Neuronal stem cell (in vitro differentiated cells): ENCODE results near the gene MTNR1A.

ENCODE experiments used
- DNase-seq: peaks from one replicate; pipeline ENCODE4 v3.0.0-alpha.2; 2013; ENCODE audit warnings: low spot score
- H2AFZ ChIP-seq: one replicate; pipeline ENCODE4 v1.6.1; 2013; ENCODE audit warnings: mild to moderate bottlenecking, low read length, inconsistent platforms
- H2AK5ac ChIP-seq: 2 replicates; pipeline ENCODE4 v1.6.1; 2013; ENCODE audit warnings: low read depth, mild to moderate bottlenecking, inconsistent platforms, low read length, moderate library complexity, mixed read lengths
- H2BK120ac ChIP-seq: 2 replicates; pipeline ENCODE4 v1.6.1; 2013; ENCODE audit warnings: low read depth, mild to moderate bottlenecking, inconsistent platforms, low read length, moderate library complexity, mixed read lengths
- H2BK12ac ChIP-seq: one replicate; pipeline ENCODE4 v1.6.1; 2013; ENCODE audit warnings: low read length, inconsistent platforms
- H2BK15ac ChIP-seq: 2 replicates; pipeline ENCODE4 v1.6.1; 2013; ENCODE audit warnings: mild to moderate bottlenecking, low read length, inconsistent platforms, mixed read lengths
- H2BK5ac ChIP-seq: one replicate; pipeline ENCODE4 v1.6.1; 2013; ENCODE audit warnings: inconsistent platforms, mild to moderate bottlenecking, low read length, moderate library complexity
- H3K14ac ChIP-seq: one replicate; pipeline ENCODE4 v1.6.1; 2013; ENCODE audit warnings: low read length, inconsistent platforms
- H3K18ac ChIP-seq: 2 replicates; pipeline ENCODE4 v1.6.1; 2013; ENCODE audit warnings: low read length, inconsistent platforms
- H3K23ac ChIP-seq: 2 replicates; pipeline ENCODE4 v1.6.1; 2013; ENCODE audit warnings: low read depth, mild to moderate bottlenecking, mixed read lengths, low read length, inconsistent platforms; ENCODE audit not compliant: poor library complexity
- H3K27ac ChIP-seq: replicated peaks from 3 replicates; pipeline ENCODE4 v1.5.1; 2013; ENCODE audit warnings: low read length, inconsistent platforms
- H3K27me3 ChIP-seq, 3 experiments: 2 replicates each; pipeline ENCODE4 v1.6.1; 2013; ENCODE audit warnings: low read length in 3 of 3, mild to moderate bottlenecking in 2 of 3, inconsistent platforms in 1 of 3, low read depth in 1 of 3, mixed read lengths in 1 of 3, moderate library complexity in 1 of 3; ENCODE audit not compliant: control insufficient read depth in 3 of 3, insufficient read depth in 3 of 3
- H3K36me3 ChIP-seq, 2 donors: replicated peaks in 1 of 2; 2 replicates each; pipeline ENCODE4 v1.6.1; 2013; ENCODE audit warnings: low read length in 2 of 2; ENCODE audit not compliant: control insufficient read depth in 2 of 2, insufficient read depth in 2 of 2
- H3K4ac ChIP-seq: 2 replicates; pipeline ENCODE4 v1.6.1; 2013; ENCODE audit warnings: inconsistent platforms, mild to moderate bottlenecking, low read length, moderate library complexity
- H3K4me1 ChIP-seq, 2 donors: 1 replicate in 1 of 2; 2 replicates in 1 of 2; pipeline ENCODE4 v1.6.1; 2013; ENCODE audit warnings: low read length in 2 of 2, low read depth in 1 of 2; ENCODE audit not compliant: control insufficient read depth in 2 of 2, insufficient read depth in 1 of 2
- H3K4me2 ChIP-seq: one replicate; pipeline ENCODE4 v1.6.1; 2013; ENCODE audit warnings: mild to moderate bottlenecking, low read length, inconsistent platforms; ENCODE audit not compliant: insufficient read depth, poor library complexity, severe bottlenecking
- H3K4me3 ChIP-seq, 2 donors: 2 replicates each; pipeline ENCODE4 v1.5.1; 2013; ENCODE audit warnings: low read length in 2 of 2, mild to moderate bottlenecking in 2 of 2, inconsistent platforms in 1 of 2, moderate library complexity in 1 of 2
- H3K79me1 ChIP-seq: one replicate; pipeline ENCODE4 v1.6.1; 2013; ENCODE audit warnings: low read depth, mild to moderate bottlenecking, inconsistent platforms, low read length, moderate library complexity
- H3K9ac ChIP-seq: one replicate; pipeline ENCODE4 v1.6.1; 2013; ENCODE audit warnings: mild to moderate bottlenecking, low read depth, low read length, inconsistent platforms; ENCODE audit not compliant: poor library complexity
- H3K9me3 ChIP-seq, 2 donors: replicated peaks in 1 of 2; 2 replicates each; pipeline versions ENCODE3 to v1.6.1; 2013; ENCODE audit warnings: low read length in 2 of 2, mild to moderate bottlenecking in 2 of 2, inconsistent platforms in 1 of 2, low read depth in 1 of 2, mixed read lengths in 1 of 2, moderate library complexity in 1 of 2; ENCODE audit not compliant: control insufficient read depth in 2 of 2, insufficient read depth in 1 of 2
- H4K8ac ChIP-seq: one replicate; pipeline ENCODE4 v1.6.1; 2013; ENCODE audit warnings: low read depth, mild to moderate bottlenecking, inconsistent platforms, low read length, moderate library complexity
- H4K91ac ChIP-seq: one replicate; pipeline ENCODE4 v1.6.1; 2013; ENCODE audit warnings: low read length, low read depth, mild to moderate bottlenecking, inconsistent platforms; ENCODE audit not compliant: poor library complexity
- WGBS, 2 donors: extraction: QIAGEN DNeasy Blood & Tissue Kit; methylation state at CpG; one replicate each; pipeline ENCODE4 v1.1.7; 2013; ENCODE audit warnings: missing lambda C conversion rate in 2 of 2, mixed read lengths in 1 of 2; ENCODE audit not compliant: insufficient read length in 2 of 2, insufficient replicate concordance in 1 of 2; ENCODE audit errors: extremely low coverage in 2 of 2; 5-methylcytosine and 5-hydroxymethylcytosine counted together

Gene MTNR1A

DNA sequence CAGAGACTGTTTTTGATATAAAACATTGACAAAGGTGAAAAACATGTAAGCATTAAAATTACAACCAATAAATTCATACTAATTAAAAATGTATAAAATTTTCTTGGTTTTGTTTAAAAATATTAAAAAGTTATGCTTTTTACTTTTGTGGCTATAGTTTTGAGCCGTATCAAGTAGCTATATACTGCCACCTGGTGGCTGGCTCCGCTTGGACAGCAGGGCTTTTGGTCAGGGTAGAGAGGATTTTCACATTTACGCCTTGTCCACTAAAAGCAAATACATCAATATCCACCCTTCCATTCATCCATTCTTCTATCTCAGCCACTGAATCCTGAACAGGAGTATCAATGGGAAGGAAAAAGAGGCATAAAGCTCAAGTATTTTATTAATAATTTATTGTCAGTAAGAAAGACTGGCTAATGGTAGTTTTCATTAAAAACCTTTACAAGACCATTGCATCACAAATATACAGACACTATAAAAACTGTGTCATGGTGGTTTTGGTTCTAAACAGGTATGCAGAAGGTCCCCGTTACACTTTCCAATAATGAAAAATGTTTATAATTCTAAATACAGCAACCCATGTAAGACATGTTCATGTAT is 32.1 kb upstream of the MTNR1A start:
- Histone ChIP-seq H2BK12ac (no peak overlapping the region), H3K4ac (no peak overlapping the region), H3K36me3 (peaks cover 35 to 100% of the 10 kb centered on the region in 2 donors), H3K27me3 (no peaks in the 10 kb centered on the region), H3K4me3 (no peak overlapping the region), H3K79me1 (peaks cover 3% of the 10 kb centered on the region), H3K23ac (no peak overlapping the region), H2BK120ac (no peak overlapping the region), H2BK5ac (no peak overlapping the region), H3K9ac (no peak overlapping the region), H3K4me1 (peaks cover 0 to 8% of the 10 kb centered on the region in 2 donors), H4K91ac (no peak overlapping the region), H3K27ac (no peak overlapping the region), H2BK15ac (no peak overlapping the region), H4K8ac (no peak overlapping the region), H3K4me2 (no peak overlapping the region), H3K9me3 (peaks cover 7 to 24% of the 10 kb centered on the region in 2 donors), H2AK5ac (no peak overlapping the region), H3K18ac (no peak overlapping the region), H3K14ac (no peak overlapping the region), H2AFZ (no peak overlapping the region)
- no CpG with 5 or more reads among the region's 4 CpGs for WGBS, 2 donors
- DNase-seq, result peak; percentile 57

DNA sequence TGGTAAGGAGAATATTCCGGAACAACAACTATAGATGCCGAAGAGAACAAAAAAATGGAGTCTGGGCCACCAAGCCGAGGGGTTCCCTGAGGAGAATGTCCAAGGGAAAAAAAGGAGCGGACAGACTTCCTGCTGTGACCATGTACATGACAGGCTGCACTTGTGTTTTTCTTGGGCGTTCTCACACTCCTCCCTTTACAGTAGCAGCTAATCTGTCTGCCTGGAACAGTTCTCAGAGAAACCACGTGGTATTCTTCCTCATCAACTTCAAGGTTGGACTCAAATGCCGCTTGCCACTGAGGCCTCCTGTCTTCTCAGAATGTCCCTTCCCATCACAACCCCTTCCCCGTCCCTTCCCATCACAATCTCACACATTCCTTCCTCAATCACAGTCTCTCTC is 30.8 kb upstream of the MTNR1A start:
- peaks cover 31 to 95% of the 10 kb centered on the region in 2 donors for H3K36me3 ChIP-seq
- no peak overlapping the region for H2AFZ ChIP-seq
- no peak overlapping the region for H3K4me2 ChIP-seq
- H3K4me1 ChIP-seq, result peaks cover 0 to 5% of the 10 kb centered on the region in 2 donors
- no peak overlapping the region for H3K23ac ChIP-seq
- H3K79me1 ChIP-seq, result peaks cover 2% of the 10 kb centered on the region
- no peak overlapping the region for H3K27ac ChIP-seq
- H2AK5ac ChIP-seq, result no peak overlapping the region
- no peak overlapping the region for H2BK120ac ChIP-seq
- WGBS, 2 donors, result 100% methylated on average over 1 of the region's 8 CpGs; no CpG with 5 or more reads in 1 of the 2 donors
- no peak for DNase-seq
- H3K14ac ChIP-seq, result no peak overlapping the region
- no peak overlapping the region for H4K8ac ChIP-seq
- no peak overlapping the region for H4K91ac ChIP-seq
- H2BK5ac ChIP-seq, result no peak overlapping the region
- no peak overlapping the region for H3K4me3 ChIP-seq
- no peak overlapping the region for H2BK15ac ChIP-seq
- no peak overlapping the region for H2BK12ac ChIP-seq
- H3K9ac ChIP-seq, result no peak overlapping the region
- peaks cover 7 to 27% of the 10 kb centered on the region in 2 donors for H3K9me3 ChIP-seq
- no peaks in the 10 kb centered on the region for H3K27me3 ChIP-seq
- no peak overlapping the region for H3K18ac ChIP-seq
- H3K4ac ChIP-seq, result no peak overlapping the region

DNA sequence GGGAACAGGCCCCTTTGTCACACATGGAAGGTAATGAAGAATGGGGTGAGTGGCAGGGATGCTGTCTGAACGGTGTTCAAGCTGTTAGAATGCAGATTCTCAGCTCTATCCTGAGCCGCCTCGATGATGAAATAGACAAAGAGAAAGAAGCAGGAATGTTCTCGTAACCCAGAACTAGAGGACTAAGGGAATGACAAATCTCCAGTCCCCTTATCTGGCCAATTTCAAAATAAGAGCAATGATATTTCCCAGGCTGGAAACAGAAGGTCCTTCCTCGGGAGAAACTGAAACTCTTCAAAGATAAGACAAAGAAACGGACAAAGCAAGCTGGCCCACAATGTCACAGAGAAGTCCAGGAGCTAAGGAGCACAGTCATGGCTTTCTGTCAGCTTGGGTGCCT is 29.5 kb upstream of the MTNR1A start:
- H3K9ac ChIP-seq, result no peak overlapping the region
- H3K79me1 ChIP-seq, result peaks cover 2% of the 10 kb centered on the region
- H3K27me3 ChIP-seq, result no peaks in the 10 kb centered on the region
- H3K4me1 ChIP-seq, result peaks cover 0 to 4% of the 10 kb centered on the region in 2 donors
- H3K14ac ChIP-seq, result no peak overlapping the region
- H2BK5ac ChIP-seq, result no peak overlapping the region
- H3K27ac ChIP-seq, result peak overlapping the region; percentile 22
- no peak overlapping the region for H2AK5ac ChIP-seq
- DNase-seq, result no peak
- peaks cover 26 to 85% of the 10 kb centered on the region in 2 donors for H3K36me3 ChIP-seq
- no peak overlapping the region for H2BK120ac ChIP-seq
- H3K9me3 ChIP-seq, result peaks cover 7 to 27% of the 10 kb centered on the region in 2 donors
- no peak overlapping the region for H4K8ac ChIP-seq
- no CpG with 5 or more reads among the region's 6 CpGs for whole genome bisulfite sequencing, 2 donors
- H3K4ac ChIP-seq, result no peak overlapping the region
- no peak overlapping the region for H2BK15ac ChIP-seq
- H3K23ac ChIP-seq, result no peak overlapping the region
- no peak overlapping the region for H3K4me3 ChIP-seq
- H4K91ac ChIP-seq, result no peak overlapping the region
- H3K18ac ChIP-seq, result no peak overlapping the region
- no peak overlapping the region for H3K4me2 ChIP-seq
- no peak overlapping the region for H2AFZ ChIP-seq
- H2BK12ac ChIP-seq, result no peak overlapping the region

DNA sequence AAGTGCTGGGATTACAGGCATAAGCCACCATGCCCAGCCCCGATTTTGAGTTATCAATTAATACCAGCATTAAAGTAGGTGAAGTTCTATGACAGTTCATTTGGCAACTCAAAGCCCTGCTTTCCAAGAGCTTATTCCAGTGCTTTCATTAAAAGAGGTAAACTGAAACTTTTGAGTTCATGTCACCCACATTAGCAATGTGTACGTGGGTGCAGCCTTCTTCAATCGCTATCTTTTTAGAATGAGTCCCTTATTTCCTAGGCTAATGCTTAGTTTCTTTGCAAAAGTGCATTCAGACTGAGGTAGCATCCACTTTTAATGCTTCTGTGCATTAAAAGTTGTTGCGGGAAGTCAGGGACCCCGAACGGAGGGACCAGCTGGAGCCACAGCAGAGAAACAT is 26.1 kb upstream of the MTNR1A start:
- DNase-seq, result no peak

More for the DNA sequence above, 26.1 kb upstream of the MTNR1A start:
- Histone ChIP-seq H3K36me3 (peaks cover 16 to 50% of the 10 kb centered on the region in 2 donors), H2BK120ac (no peak overlapping the region), H3K9ac (no peak overlapping the region), H2BK5ac (no peak overlapping the region), H3K27me3 (no peaks in the 10 kb centered on the region), H3K4me3 (no peak overlapping the region), H4K91ac (no peak overlapping the region), H3K79me1 (peaks cover 1% of the 10 kb centered on the region), H3K4me1 (peaks cover 0 to 4% of the 10 kb centered on the region in 2 donors), H3K23ac (no peak overlapping the region), H4K8ac (no peak overlapping the region), H3K14ac (no peak overlapping the region), H3K27ac (no peak overlapping the region), H2AK5ac (no peak overlapping the region), H3K4ac (no peak overlapping the region), H2BK12ac (no peak overlapping the region), H2BK15ac (no peak overlapping the region), H3K4me2 (no peak overlapping the region), H3K9me3 (peaks cover 5 to 25% of the 10 kb centered on the region in 2 donors), H2AFZ (no peak overlapping the region), H3K18ac (no peak overlapping the region)
- WGBS, 2 donors, result no CpG with 5 or more reads among the region's 6 CpGs
